GM12878 (cell line): ENCODE results near the gene RPS19BP1.

Experiments used
- EZH2 ChIP-seq: IDR thresholded peaks from 2 replicates; pipeline ENCODE4 v1.6.1; 2012; ENCODE audit warnings: low read depth, mild to moderate bottlenecking, control low read depth, inconsistent platforms, low read length, borderline replicate concordance; ENCODE audit not compliant: control insufficient read depth
- POLR2A ChIP-seq: IDR thresholded peaks from 2 replicates; pipeline ENCODE4 v1.6.1; 2011; ENCODE audit warnings: low read depth, mild to moderate bottlenecking, low read length
- TF ChIP-seq, protein P1 (sequence below), 3 experiments: IDR thresholded peaks in 2 of 3; conservative IDR thresholded peaks in 1 of 3; 2 replicates each; pipeline ENCODE4 v1.5.1; 2011; ENCODE audit warnings: low read depth in 3 of 3, low read length in 3 of 3, mild to moderate bottlenecking in 3 of 3, control low read depth in 2 of 3, moderate library complexity in 2 of 3, inconsistent platforms in 1 of 3, mixed read lengths in 1 of 3; ENCODE audit not compliant: control insufficient read depth in 2 of 3, insufficient read depth in 1 of 3; ENCODE audit errors: extremely low read depth in 1 of 3

DNA sequence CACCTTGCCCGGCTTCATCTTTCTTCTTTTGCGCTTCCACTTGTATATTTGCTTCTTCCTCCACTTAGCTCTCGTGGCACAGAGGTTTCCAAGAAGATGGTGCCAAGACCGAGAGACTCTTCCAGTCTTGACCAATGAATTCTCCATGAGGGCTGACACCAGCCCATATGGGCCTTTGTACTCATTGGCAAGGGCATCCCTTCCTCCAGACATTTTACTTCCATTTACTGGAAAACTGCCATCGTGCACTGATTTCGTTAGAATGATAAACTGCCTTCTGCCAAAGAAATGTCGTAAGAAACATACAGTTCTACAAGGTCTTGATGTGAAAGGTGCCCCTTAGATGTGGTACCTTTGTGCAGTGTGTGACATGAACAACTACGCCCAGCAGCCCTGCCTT is 35.1 kb downstream of the RPS19BP1 start:
- TF ChIP-seq, protein P1, sequence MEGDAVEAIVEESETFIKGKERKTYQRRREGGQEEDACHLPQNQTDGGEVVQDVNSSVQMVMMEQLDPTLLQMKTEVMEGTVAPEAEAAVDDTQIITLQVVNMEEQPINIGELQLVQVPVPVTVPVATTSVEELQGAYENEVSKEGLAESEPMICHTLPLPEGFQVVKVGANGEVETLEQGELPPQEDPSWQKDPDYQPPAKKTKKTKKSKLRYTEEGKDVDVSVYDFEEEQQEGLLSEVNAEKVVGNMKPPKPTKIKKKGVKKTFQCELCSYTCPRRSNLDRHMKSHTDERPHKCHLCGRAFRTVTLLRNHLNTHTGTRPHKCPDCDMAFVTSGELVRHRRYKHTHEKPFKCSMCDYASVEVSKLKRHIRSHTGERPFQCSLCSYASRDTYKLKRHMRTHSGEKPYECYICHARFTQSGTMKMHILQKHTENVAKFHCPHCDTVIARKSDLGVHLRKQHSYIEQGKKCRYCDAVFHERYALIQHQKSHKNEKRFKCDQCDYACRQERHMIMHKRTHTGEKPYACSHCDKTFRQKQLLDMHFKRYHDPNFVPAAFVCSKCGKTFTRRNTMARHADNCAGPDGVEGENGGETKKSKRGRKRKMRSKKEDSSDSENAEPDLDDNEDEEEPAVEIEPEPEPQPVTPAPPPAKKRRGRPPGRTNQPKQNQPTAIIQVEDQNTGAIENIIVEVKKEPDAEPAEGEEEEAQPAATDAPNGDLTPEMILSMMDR (IDR thresholded peaks at IDR 0.05 in 2 of 3, conservative IDR thresholded peaks at IDR 0.05 in 1 of 3; ENCODE audit: control insufficient read depth in 2 of 3, extremely low read depth in 1 of 3, insufficient read depth in 1 of 3, low read depth in 3 of 3, low read length in 3 of 3) = no peak
- TF ChIP-seq POLR2A (no peak), EZH2 (no peak)
